GM18526 (cell line): Measurements from ENCODE around the gene MAP3K20.

Source experiments
- POLR2A ChIP-seq: IDR thresholded peaks from 3 replicates; pipeline ENCODE4 v1.6.1; 2011; ENCODE audit not compliant: insufficient read length; ENCODE audit errors: extremely low read depth

Gene MAP3K20

GRCh38 chr2:173159791-173160463 is 84.3 kb downstream of the MAP3K20 start:
- no peak for TF ChIP-seq POLR2A

DNA sequence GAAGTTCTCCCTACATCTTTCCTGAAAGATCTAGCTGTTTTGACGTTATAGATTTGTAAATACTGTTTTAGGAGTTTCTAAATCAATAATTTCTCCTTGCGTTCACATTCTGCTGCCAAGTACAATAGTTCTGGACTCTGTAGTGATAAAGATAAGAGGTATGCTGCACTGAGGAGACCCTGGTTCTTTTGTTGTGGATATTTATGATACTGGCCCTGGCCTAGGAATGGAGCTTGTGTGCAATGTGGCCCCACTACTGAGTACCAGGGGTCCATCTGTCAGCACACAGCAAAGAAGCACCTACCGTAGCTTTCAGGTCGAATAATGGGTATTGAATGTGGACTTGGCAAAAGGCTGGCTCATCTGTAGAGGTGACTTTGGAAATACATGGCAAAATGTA is 85.0 kb downstream of the MAP3K20 start:
- no peak for TF ChIP-seq POLR2A

- no peak for TF ChIP-seq POLR2A
Observed at GRCh38 chr2:173161040-173161439, 85.4 kb downstream of the MAP3K20 start.

DNA sequence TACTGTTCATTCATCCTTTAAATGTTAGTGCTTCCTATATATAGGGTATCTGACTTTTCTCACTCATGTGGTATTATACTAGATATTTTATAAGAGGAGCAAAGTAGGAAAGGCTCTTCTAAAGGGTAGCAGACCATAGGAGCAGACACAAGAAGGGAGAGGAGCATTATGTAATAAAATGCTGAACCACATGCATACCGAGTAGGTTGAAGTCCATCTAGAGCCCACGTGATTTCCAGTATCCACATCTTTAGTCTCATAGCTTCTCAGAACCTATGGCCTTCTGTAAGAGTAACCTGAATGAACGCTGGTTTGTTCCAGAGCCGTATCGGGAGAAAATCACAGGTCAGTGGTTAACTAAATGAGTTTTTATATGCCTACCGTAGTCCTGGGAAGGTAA is 85.9 kb downstream of the MAP3K20 start:
- TF ChIP-seq POLR2A: no peak

DNA sequence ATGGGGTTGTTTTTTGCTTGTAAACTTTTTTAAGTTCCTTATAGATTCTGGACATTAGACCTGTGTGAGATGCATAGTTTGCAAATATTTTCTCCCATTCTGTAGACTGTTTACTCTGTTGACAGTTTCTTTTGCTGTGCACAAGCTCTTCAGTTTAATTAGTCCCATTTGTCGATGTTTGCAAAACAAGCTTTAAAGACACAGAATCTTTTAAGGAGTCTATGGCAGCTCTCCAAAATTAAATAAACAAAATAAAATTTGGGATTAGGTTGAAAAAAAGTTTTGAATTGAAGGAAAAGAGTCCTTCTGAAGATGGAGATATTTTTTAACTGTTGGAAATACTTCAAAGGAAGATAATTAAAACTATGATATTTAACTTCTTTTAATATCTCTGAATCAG is 88.8 kb downstream of the MAP3K20 start:
- no peak for TF ChIP-seq POLR2A

GRCh38 chr2:173165443-173166238 is 90.0 kb downstream of the MAP3K20 start:
- TF ChIP-seq POLR2A: no peak

GRCh38 chr2:173171321-173171720 is 95.7 kb downstream of the MAP3K20 start:
- TF ChIP-seq POLR2A: no peak

DNA sequence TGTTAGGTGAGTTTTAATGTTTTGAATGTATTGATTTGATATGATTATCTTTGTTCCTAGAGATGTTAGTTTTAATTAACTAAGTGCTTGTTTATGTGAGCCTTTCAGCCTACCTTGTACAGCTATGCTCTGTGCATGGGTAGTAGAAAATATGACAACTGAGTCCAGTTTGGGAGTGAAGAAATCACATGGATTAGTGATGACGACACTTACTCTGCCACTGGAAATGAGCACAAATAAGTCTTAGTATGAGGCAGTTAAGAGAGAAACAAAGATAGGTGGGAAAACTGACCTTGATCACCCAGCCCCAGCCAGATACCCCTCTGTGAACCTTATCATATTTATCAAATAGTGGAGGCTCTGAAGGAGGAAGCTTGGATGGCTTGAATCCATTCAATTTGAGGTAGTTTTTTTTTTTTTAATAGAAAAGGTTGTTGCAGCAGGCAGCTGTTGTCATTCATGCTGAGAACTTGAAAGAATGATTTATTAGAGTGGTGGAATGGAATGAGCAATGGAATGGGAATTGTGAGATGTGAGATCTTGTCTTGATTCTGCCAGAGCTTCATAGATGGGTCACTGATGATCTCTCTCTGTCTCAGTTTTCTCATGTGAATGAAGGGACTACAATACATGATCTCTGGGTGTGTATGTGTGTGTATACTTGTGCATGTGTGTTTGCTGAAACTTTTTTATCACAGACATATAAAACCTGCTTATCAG is 96.4 kb downstream of the MAP3K20 start:
- no peak for TF ChIP-seq POLR2A

DNA sequence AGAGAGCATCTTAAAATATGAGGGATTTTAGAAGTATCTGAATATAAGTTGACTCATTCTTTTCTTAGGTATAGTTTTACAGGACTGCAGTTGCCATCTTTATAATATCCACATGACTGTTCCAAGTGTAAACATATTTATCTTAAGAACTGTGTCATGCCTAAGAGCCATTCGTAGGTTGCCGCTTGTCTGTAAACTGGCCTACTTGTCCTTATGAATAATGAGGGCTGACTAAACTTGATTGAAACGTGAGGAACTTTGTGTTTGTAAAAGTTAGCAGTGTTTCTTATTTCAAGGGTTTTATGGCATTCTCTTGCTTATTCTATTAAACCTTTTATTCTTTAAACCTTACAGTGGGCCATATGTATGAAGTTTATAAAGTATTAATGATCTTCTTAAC is 99.6 kb downstream of the MAP3K20 start:
- TF ChIP-seq POLR2A: no peak

GRCh38 chr2:173181982-173182381 is 106.3 kb downstream of the MAP3K20 start:
- TF ChIP-seq POLR2A: no peak

GRCh38 chr2:173184031-173185004 is 108.7 kb downstream of the MAP3K20 start:
- no peak for TF ChIP-seq POLR2A

- no peak for TF ChIP-seq POLR2A
Observed at GRCh38 chr2:173185437-173185836, 109.8 kb downstream of the MAP3K20 start.

GRCh38 chr2:173187941-173188788 is 112.5 kb downstream of the MAP3K20 start:
- no peak for TF ChIP-seq POLR2A

GRCh38 chr2:173191601-173192000 is 116.0 kb downstream of the MAP3K20 start:
- TF ChIP-seq POLR2A: no peak
